Fibroblast of mammary gland (primary cell): ENCODE data around the gene YAP1.
"Not testable (repeated sequence)": the region's sequence is repeated elsewhere in the genome, so short reads cannot be mapped to it uniquely, and the experiment has no call there.

Experiments used
- DNase-seq: peaks from one replicate; pipeline ENCODE4 v3.0.0-alpha.2; 2010; ENCODE audit warnings: low read depth
- H3K4me3 ChIP-seq: 2 replicates; pipeline ENCODE4 v1.5.1; 2011; ENCODE audit warnings: low read depth, mild to moderate bottlenecking, low read length, moderate library complexity; ENCODE audit not compliant: control insufficient read depth
- CTCF ChIP-seq: conservative IDR thresholded peaks from 2 replicates; pipeline ENCODE4 v1.5.1; 2011; ENCODE audit warnings: low read depth, low read length, inconsistent platforms; ENCODE audit not compliant: control insufficient read depth, insufficient read depth

The YAP1 gene

GRCh38 chr11:102253020-102253715, 142.9 kb downstream of the YAP1 start:
- TF ChIP-seq CTCF, result no peak
- H3K4me3 ChIP-seq, result no peak overlapping the region
- DNase-seq, result no peak

GRCh38 chr11:102254047-102254446, 143.8 kb downstream of the YAP1 start:
- peak; percentile 35 for DNase-seq
- no peak overlapping the region for H3K4me3 ChIP-seq
- TF ChIP-seq CTCF, result peak; percentile 35

- TF ChIP-seq CTCF, result no peak
- no peak overlapping the region for H3K4me3 ChIP-seq
- peak; percentile 81 for DNase-seq
Observed at GRCh38 chr11:102256251-102256650, 146.0 kb downstream of the YAP1 start.

GRCh38 chr11:102260241-102260640, 150.0 kb downstream of the YAP1 start:
- no peak overlapping the region for H3K4me3 ChIP-seq
- no peak for DNase-seq
- TF ChIP-seq CTCF, result no peak

GRCh38 chr11:102263379-102264003, 153.2 kb downstream of the YAP1 start:
- DNase-seq, result no peak
- TF ChIP-seq CTCF, result no peak
- H3K4me3 ChIP-seq, result no peak overlapping the region

DNA sequence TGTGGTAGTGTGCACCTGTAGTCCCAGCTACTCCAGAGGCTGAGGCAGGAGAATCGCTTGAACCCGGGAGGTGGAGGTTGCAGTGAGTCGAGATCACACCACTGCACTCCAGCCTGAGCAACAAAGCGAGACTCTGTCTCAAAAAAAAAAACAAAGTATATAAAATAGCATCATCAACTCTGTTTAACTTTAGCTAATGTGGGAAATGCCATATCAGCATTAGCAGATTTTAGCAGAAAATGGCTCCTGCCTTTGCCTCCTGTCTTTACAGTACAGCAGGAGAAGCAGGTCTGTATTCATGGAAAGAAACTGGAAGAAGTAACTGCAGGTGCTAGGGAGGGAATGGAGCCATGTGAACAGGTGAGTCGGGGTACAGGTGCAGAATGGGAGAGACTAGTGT, 154.5 kb downstream of the YAP1 start:
- not testable (repeated sequence) for DNase-seq, H3K4me3 ChIP-seq

GRCh38 chr11:102266099-102266498, 155.9 kb downstream of the YAP1 start:
- peak; percentile 70 for DNase-seq
- H3K4me3 ChIP-seq, result no peak overlapping the region
- no peak for TF ChIP-seq CTCF
